CD4-positive, alpha-beta T cell (primary cell): Measurements from ENCODE around the gene DGLUCY. TPM values are rescaled to one million over a fixed set of nuclear protein-coding genes. Genes with fewer than 3 reads are reported as not detected.

Experiments
- ATAC-seq: fragments of 200-7000 bp; cut with Tn5 transposase; one replicate; pipeline ENCODE4 v1.10.0; 2022; ENCODE audit warnings: mild to moderate bottlenecking; ENCODE audit not compliant: poor library complexity
- CTCF ChIA-PET: fragments of 350-600 bp; sonication (Branson Sonifier 250); formaldehyde crosslinking; loops from one replicate; lab custom pipeline; 2021; ENCODE audit warnings: antibody characterized with exemption, inconsistent platforms; lab: Charles Lee
- POLR2A ChIA-PET: fragments of 350-600 bp; sonication (Branson Sonifier 250); formaldehyde crosslinking; loops from one replicate; lab custom pipeline; 2021; ENCODE audit warnings: antibody characterized with exemption, inconsistent platforms; lab: Charles Lee
- DNase-seq, 14 experiments: peaks; one replicate each; pipeline ENCODE4 v3.0.0-alpha.2; 2013 to 2020; ENCODE audit warnings: mixed read lengths in 2 of 14
- H3K27ac ChIP-seq, 2 donors: one replicate each; pipeline versions ENCODE4 v1.5.1 to v1.7.0; 2013; ENCODE audit warnings: low read length in 2 of 2, low read depth in 1 of 2, mild to moderate bottlenecking in 1 of 2
- H3K27me3 ChIP-seq, 2 experiments: 1 replicate in 1 of 2; 2 replicates in 1 of 2; pipeline versions ENCODE4 v1.6.1 to v1.7.0; 2013; ENCODE audit warnings: low read length in 2 of 2, control low read depth in 1 of 2, mild to moderate bottlenecking in 1 of 2, moderate library complexity in 1 of 2; ENCODE audit not compliant: insufficient read depth in 2 of 2, control insufficient read depth in 1 of 2
- H3K36me3 ChIP-seq: one replicate; pipeline ENCODE4 v1.6.1; 2013; ENCODE audit warnings: low read length, control low read depth; ENCODE audit not compliant: insufficient read depth
- H3K4me1 ChIP-seq: one replicate; pipeline ENCODE4 v1.6.1; 2013; ENCODE audit warnings: low read length, control low read depth; ENCODE audit not compliant: insufficient read depth
- H3K4me3 ChIP-seq: one replicate; pipeline ENCODE4 v1.5.1; 2013; ENCODE audit warnings: mild to moderate bottlenecking, low read length, moderate library complexity
- H3K9me3 ChIP-seq, 2 experiments: 1 replicate in 1 of 2; 2 replicates in 1 of 2; pipeline versions ENCODE4 v1.6.1 to v1.7.0; 2013; ENCODE audit warnings: low read length in 2 of 2, mild to moderate bottlenecking in 2 of 2, control low read depth in 1 of 2, moderate library complexity in 1 of 2; ENCODE audit not compliant: control insufficient read depth in 1 of 2, insufficient read depth in 1 of 2
- H3K27ac Mint-ChIP-seq: one replicate; pipeline ENCODE4 v1.8.0; 2020; ENCODE audit warnings: mixed read lengths
- H3K27me3 Mint-ChIP-seq: one replicate; pipeline ENCODE4 v1.8.0; 2021; ENCODE audit warnings: mixed read lengths
- H3K36me3 Mint-ChIP-seq: one replicate; pipeline ENCODE4 v1.8.0; 2021; ENCODE audit warnings: low read depth, mixed read lengths
- H3K4me1 Mint-ChIP-seq: one replicate; pipeline ENCODE4 v1.8.0; 2021; ENCODE audit warnings: low read depth, mixed read lengths
- H3K4me3 Mint-ChIP-seq: one replicate; pipeline ENCODE4 v1.8.0; 2020; ENCODE audit warnings: mild to moderate bottlenecking, mixed read lengths
- H3K9me3 Mint-ChIP-seq: one replicate; pipeline ENCODE4 v1.8.0; 2020; ENCODE audit warnings: mixed read lengths
- intact Hi-C, 2 experiments: fragments of 100-400 bp; cut with DNase I in 1 of 2; cut with micrococcal nuclease in 1 of 2; formaldehyde crosslinking; loops; one replicate each; pipeline versions ENCODE4 v1.15.1 to v1.9.0; 2023 to 2025; cut with DNase I, micrococcal nuclease
- total RNA-seq, 174 experiments: library from RNA in 2 of 174; stranded (reverse) in 2 of 174; gene quantifications; one replicate each; pipeline ENCODE4 v1.2.3 and lab custom pipeline; 2021 to 2026
- TF ChIP-seq, protein P1 (sequence below): fragments of 200-600 bp; IDR thresholded peaks from one replicate; pipeline ENCODE4 v1.8.0; 2022; ENCODE audit warnings: antibody characterized with exemption, mild to moderate bottlenecking

Gene DGLUCY
- total RNA-seq, 2 experiments from 2014 or later = 33.0 to 34.9 TPM

DNA sequence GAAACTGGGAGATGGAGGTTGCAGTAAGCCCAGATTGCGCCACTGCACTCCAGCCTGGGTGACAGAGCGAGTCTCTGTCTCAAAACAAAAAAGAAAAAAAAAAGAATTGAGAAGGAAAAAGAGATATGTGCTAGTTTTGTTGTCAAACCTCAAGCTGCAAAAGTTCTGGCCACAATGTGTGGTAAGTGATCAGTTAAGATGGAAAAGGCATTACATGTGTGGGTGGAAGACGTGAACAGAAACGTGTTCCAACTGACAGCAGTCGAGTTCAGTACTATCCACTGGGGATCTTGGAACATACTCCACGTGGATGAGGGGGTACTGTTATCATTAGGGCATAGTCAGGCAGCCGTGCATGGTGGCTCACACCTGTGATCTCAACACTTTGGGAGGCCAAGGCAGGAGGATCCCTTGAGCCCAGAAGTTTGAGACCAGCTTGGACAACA, 113.3 kb downstream of the DGLUCY start:
- Mint-ChIP-seq H3K4me3 (peak overlapping the region; percentile 68), H3K9me3 (peaks cover 3% of the 10 kb centered on the region), H3K27ac (peak overlapping the region; percentile 88), H3K36me3 (peaks cover 15% of the 10 kb centered on the region), H3K4me1 (peaks cover 95% of the 10 kb centered on the region), H3K27me3 (no peaks in the 10 kb centered on the region)
- Histone ChIP-seq H3K36me3 (peaks cover 13% of the 10 kb centered on the region), H3K4me3 (no peak overlapping the region), H3K27ac (peak overlapping the region; percentile 43 to 76), H3K9me3 (no peaks in the 10 kb centered on the region), H3K4me1 (peaks cover 88% of the 10 kb centered on the region), H3K27me3 (no peaks in the 10 kb centered on the region)
- ChIA-PET POLR2A (interaction anchor here (1.0 to 5.5 kb wide), 7 partner anchors 11 to 84 kb away, joined by 3 to 187 read pairs (median 4); partner anchors contain the start of gene GPR68), CTCF (interaction anchor here (1.1 to 3.1 kb wide), 5 partner anchors 18 to 59 kb away, joined by 4 to 19 read pairs (median 4); partner anchors contain the start of gene GPR68)
- DNase-seq = peak in 3 of 14 experiments; percentile 59 to 67 (median 65)
- TF ChIP-seq, protein P1, sequence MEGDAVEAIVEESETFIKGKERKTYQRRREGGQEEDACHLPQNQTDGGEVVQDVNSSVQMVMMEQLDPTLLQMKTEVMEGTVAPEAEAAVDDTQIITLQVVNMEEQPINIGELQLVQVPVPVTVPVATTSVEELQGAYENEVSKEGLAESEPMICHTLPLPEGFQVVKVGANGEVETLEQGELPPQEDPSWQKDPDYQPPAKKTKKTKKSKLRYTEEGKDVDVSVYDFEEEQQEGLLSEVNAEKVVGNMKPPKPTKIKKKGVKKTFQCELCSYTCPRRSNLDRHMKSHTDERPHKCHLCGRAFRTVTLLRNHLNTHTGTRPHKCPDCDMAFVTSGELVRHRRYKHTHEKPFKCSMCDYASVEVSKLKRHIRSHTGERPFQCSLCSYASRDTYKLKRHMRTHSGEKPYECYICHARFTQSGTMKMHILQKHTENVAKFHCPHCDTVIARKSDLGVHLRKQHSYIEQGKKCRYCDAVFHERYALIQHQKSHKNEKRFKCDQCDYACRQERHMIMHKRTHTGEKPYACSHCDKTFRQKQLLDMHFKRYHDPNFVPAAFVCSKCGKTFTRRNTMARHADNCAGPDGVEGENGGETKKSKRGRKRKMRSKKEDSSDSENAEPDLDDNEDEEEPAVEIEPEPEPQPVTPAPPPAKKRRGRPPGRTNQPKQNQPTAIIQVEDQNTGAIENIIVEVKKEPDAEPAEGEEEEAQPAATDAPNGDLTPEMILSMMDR = no peak
- intact Hi-C loops = loop anchor here (5.0 kb wide), 2 partner anchors 35 kb away; no protein-coding TSS in a partner anchor
- ATAC-seq = no peak

DNA sequence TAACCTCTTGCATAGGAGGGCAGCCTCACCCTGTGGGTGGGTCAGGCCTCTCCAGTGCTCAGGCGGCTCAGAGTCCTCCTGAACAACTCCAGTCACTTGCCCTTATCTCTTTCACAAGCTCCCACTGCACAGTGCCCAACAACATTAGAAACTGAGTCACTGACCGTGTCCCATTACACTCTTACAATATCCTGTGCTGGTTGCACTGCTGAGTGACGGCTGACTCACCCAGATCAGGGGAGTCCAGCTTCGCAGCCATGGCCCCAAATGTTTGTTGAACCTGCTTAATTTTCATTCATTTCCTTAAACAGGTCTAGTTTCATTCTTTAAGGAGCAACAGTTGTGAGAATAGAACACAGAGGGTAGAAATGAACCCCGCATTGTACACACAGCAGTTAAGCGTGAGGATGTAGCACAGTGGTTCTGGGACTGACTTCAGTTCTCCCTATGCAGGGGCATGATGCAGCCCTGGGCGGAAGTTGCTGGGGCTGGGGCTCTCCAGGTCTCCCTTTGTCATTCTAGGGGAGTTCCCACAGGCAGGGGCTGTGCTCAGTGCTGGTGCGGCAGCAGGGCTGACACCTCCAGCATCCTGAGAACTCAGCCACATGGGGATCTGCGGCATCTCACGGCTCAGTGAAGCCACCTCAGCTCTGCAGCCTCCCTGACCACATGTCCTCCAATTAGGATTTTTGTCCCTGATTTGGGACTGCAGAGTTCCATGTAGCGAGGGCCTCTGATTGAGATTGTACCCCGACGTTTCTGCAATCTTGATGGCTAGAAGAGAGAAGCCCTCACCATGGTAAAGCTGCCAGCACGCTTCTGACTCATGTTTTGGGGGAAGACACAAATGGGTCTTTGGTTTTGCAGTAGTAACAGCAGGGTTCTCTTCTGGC, 114.5 kb downstream of the DGLUCY start:
- Mint-ChIP-seq H3K36me3 (peaks cover 12% of the 10 kb centered on the region), H3K27me3 (no peaks in the 10 kb centered on the region), H3K4me1 (peaks cover 90% of the 10 kb centered on the region), H3K9me3 (peaks cover 3% of the 10 kb centered on the region), H3K4me3 (peak overlapping the region; percentile 13), H3K27ac (peak overlapping the region; percentile 88)
- Histone ChIP-seq H3K4me3 (no peak overlapping the region), H3K27me3 (no peaks in the 10 kb centered on the region), H3K27ac (peak overlapping the region; percentile 58 to 76), H3K4me1 (peaks cover 96% of the 10 kb centered on the region), H3K36me3 (peaks cover 11% of the 10 kb centered on the region), H3K9me3 (no peaks in the 10 kb centered on the region)
- ChIA-PET POLR2A (interaction anchor here (0.8 to 5.5 kb wide), 7 partner anchors 10 to 53 kb away, joined by 3 to 187 read pairs (median 5); partner anchors contain the start of gene GPR68), CTCF (interaction anchor here (0.9 to 3.1 kb wide), 5 partner anchors 17 to 95 kb away, joined by 3 to 19 read pairs (median 4); partner anchors contain the start of gene GPR68)
- ATAC-seq = peak; percentile 77
- intact Hi-C loops = loop anchor here (1.0 to 5.0 kb wide), 6 partner anchors 14 to 58 kb away; no protein-coding TSS in a partner anchor
- TF ChIP-seq, protein P1 = no peak
- peak in 13 of 14 experiments; percentile 41 to 94 (median 60) for DNase-seq

DNA sequence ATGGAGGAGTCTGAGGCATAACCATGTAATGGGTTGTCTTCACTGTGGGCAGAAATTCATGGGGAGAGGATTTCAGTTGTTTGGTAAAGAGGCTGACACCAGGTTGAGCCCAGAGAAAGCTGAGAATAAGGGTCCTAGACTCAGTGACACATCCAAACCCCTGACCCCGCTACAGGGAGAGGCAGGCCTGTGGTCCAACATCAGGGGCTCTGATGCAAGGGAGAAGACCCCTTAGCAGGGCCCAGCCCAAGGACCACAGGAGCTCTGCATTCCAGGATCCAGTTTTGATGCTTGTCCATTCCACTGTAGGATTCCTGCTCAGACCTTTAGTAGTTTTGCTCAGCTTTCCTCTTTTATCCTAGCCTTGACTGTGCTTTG, 115.1 kb downstream of the DGLUCY start:
- POLR2A ChIA-PET = interaction anchor here (0.8 to 5.5 kb wide), 5 partner anchors 13 to 52 kb away, joined by 5 to 187 read pairs (median 6); partner anchors contain the start of gene GPR68
- CTCF ChIA-PET = interaction anchor here (0.9 to 3.1 kb wide), 5 partner anchors 16 to 95 kb away, joined by 3 to 19 read pairs (median 4); partner anchors contain the start of gene GPR68
- no peaks in the 10 kb centered on the region for H3K9me3 ChIP-seq
- intact Hi-C loops = loop anchor here (1.0 to 5.0 kb wide), 6 partner anchors 14 to 57 kb away; no protein-coding TSS in a partner anchor
- peak overlapping the region; percentile 74 for H3K4me3 Mint-ChIP-seq
- H3K4me1 ChIP-seq = peaks cover 98% of the 10 kb centered on the region
- peak overlapping the region; percentile 88 for H3K27ac Mint-ChIP-seq
- DNase-seq (no peak), ATAC-seq (no peak)
- no peaks in the 10 kb centered on the region for H3K27me3 Mint-ChIP-seq
- TF ChIP-seq, protein P1 = no peak
- no peaks in the 10 kb centered on the region for H3K27me3 ChIP-seq
- H3K36me3 Mint-ChIP-seq = peaks cover 10% of the 10 kb centered on the region
- no peak overlapping the region for H3K4me3 ChIP-seq
- H3K36me3 ChIP-seq = peaks cover 16% of the 10 kb centered on the region
- H3K27ac ChIP-seq = peak overlapping the region; percentile 58 to 76
- peaks cover 3% of the 10 kb centered on the region for H3K9me3 Mint-ChIP-seq
- H3K4me1 Mint-ChIP-seq = peaks cover 84% of the 10 kb centered on the region
